Vagina (tissue), 2 donors: Measurements from ENCODE around the gene COL25A1. TPM values are rescaled to one million over a fixed set of nuclear protein-coding genes. Genes with fewer than 3 reads are reported as not detected.

Experiments used
- DNase-seq, 2 donors: peaks; one replicate each; pipeline ENCODE4 v3.0.0-alpha.2; 2017; ENCODE audit errors: extremely low spot score in 2 of 2
- H3K27ac ChIP-seq: fragments of 200-600 bp; sonication (generic); one replicate; pipeline ENCODE4 v1.5.1; 2019
- H3K27me3 ChIP-seq: fragments of 200-600 bp; sonication (generic); one replicate; pipeline ENCODE4 v1.5.1; 2019
- H3K36me3 ChIP-seq, 2 donors: fragments of 200-600 bp; sonication (generic); one replicate each; pipeline ENCODE4 v1.5.1; 2017 to 2019
- H3K4me1 ChIP-seq: fragments of 200-600 bp; sonication (generic); one replicate; pipeline ENCODE4 v1.5.1; 2019
- H3K4me3 ChIP-seq, 2 donors: fragments of 200-600 bp; sonication (generic); 1 replicate in 1 of 2; 2 replicates in 1 of 2; pipeline ENCODE4 v1.5.1; 2016 to 2019
- H3K9me3 ChIP-seq: fragments of 200-600 bp; sonication (generic); one replicate; pipeline ENCODE4 v1.5.1; 2019
- POLR2A ChIP-seq, 2 donors: fragments of 450-650 bp; IDR thresholded peaks; one replicate each; pipeline ENCODE4 v1.6.1; 2017; ENCODE audit warnings: antibody characterized with exemption in 2 of 2, mild to moderate bottlenecking in 2 of 2, moderate library complexity in 2 of 2
- POLR2AphosphoS5 ChIP-seq, 2 donors: sonication (generic); formaldehyde crosslinking; IDR thresholded peaks; one replicate each; pipeline ENCODE4 v1.9.0; 2017; ENCODE audit warnings: antibody characterized with exemption in 2 of 2, mild to moderate bottlenecking in 2 of 2, low read depth in 1 of 2; ENCODE audit not compliant: insufficient read depth in 1 of 2
- intact Hi-C: fragments of 100-400 bp; cut with DNase I; formaldehyde crosslinking; loops from one replicate; pipeline ENCODE4 v1.15.1; 2023
- total RNA-seq: library from RNA; depleted of rRNA; stranded (reverse); fragments of >200 nt; gene quantifications from one replicate; pipeline ENCODE4 v1.2.3, GENCODE V29; 2016
- TF ChIP-seq, protein P1 (sequence below), 3 experiments: fragments of 450-650 bp in 2 of 3; fragments of 200-600 bp in 1 of 3; sonication (generic) in 1 of 3; IDR thresholded peaks; one replicate each; pipeline ENCODE4 v1.5.1; 2017 to 2019; ENCODE audit warnings: antibody characterized with exemption in 3 of 3, mild to moderate bottlenecking in 2 of 3, moderate library complexity in 2 of 3

Gene COL25A1
- total RNA-seq, 1 donor from 2014 or later, result 0.49 TPM

DNA sequence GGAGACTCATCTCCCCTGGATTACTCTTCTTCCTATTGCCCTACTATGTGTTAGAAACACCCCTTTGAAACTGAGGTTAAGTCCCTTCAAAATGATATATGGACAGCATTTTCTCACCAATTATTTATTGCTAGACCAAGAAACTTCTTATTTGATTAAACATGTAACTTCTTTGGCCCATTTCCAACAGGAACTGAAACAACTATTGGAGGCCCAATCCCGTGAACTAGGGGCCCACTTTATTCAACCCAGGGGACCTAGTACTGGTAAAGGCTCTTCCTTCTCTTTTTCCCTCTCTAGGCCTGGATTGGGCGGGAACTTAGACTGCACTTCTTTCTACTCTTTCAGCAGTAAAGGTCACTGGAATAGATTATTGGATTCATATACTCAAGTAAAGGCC lies 16.7 kb upstream of the COL25A1 start:
- no peaks in the 10 kb centered on the region for H3K36me3 ChIP-seq
- no peak overlapping the region for H3K4me3 ChIP-seq
- no peaks in the 10 kb centered on the region for H3K4me1 ChIP-seq
- no peak overlapping the region for H3K27ac ChIP-seq
- no peaks in the 10 kb centered on the region for H3K9me3 ChIP-seq
- intact Hi-C loops, result no loop called here
- H3K27me3 ChIP-seq, result no peaks in the 10 kb centered on the region
- TF ChIP-seq POLR2AphosphoS5 (IDR thresholded peaks at IDR 0.05; ENCODE audit: insufficient read depth in 1 of 2, low read depth in 1 of 2), result no peak
- TF ChIP-seq POLR2A (IDR thresholded peaks at IDR 0.05), result no peak
- TF ChIP-seq, protein P1, sequence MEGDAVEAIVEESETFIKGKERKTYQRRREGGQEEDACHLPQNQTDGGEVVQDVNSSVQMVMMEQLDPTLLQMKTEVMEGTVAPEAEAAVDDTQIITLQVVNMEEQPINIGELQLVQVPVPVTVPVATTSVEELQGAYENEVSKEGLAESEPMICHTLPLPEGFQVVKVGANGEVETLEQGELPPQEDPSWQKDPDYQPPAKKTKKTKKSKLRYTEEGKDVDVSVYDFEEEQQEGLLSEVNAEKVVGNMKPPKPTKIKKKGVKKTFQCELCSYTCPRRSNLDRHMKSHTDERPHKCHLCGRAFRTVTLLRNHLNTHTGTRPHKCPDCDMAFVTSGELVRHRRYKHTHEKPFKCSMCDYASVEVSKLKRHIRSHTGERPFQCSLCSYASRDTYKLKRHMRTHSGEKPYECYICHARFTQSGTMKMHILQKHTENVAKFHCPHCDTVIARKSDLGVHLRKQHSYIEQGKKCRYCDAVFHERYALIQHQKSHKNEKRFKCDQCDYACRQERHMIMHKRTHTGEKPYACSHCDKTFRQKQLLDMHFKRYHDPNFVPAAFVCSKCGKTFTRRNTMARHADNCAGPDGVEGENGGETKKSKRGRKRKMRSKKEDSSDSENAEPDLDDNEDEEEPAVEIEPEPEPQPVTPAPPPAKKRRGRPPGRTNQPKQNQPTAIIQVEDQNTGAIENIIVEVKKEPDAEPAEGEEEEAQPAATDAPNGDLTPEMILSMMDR (IDR thresholded peaks at IDR 0.05), result no peak
- DNase-seq, result no peak

DNA sequence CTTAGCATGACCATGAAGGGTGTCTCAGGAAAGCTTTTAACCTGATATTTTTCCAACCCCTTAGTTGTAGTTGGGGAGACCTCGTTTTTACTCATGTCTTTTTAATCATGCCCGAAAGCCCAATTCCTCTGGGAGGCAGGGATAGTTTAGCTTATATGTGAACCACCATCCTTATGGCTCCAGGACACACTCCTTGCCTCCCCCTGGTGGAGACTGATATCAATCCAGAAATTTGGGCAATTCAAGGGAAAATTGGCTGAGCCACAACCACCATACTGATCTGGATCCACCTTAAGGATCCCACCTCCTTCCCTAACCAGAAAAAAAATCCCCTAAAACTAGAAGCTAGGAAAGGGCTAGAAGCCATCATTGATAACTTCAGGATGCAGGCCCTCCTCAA lies 13.4 kb upstream of the COL25A1 start:
- intact Hi-C loops, result no loop called here
- no peak overlapping the region for H3K4me3 ChIP-seq
- H3K36me3 ChIP-seq, result no peaks in the 10 kb centered on the region
- DNase-seq, result no peak
- H3K27me3 ChIP-seq, result no peaks in the 10 kb centered on the region
- no peak overlapping the region for H3K27ac ChIP-seq
- TF ChIP-seq POLR2A (IDR thresholded peaks at IDR 0.05) (no peak), POLR2AphosphoS5 (IDR thresholded peaks at IDR 0.05; ENCODE audit: insufficient read depth in 1 of 2, low read depth in 1 of 2) (no peak)
- TF ChIP-seq, protein P1 (IDR thresholded peaks at IDR 0.05), result no peak
- no peaks in the 10 kb centered on the region for H3K4me1 ChIP-seq
- no peaks in the 10 kb centered on the region for H3K9me3 ChIP-seq

DNA sequence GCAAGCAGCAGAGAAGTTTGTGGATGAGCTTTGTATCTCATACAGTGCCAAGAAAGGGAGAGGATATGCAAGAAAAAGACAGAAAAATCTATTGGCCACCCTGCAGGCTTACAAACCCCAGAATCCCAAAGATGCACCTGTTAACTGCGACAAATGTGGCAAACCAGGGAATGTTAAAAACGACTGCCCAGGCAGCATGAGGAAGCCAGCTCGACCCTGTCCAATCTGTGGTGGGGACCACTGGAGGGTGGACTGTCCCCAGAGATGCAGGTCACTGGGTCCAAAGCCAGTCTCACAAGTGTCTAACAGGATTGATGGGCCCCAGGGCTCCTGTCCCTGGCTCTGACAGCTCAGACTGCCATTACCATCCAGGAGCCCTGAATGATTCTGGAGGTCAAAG lies 12.9 kb upstream of the COL25A1 start:
- no peak overlapping the region for H3K4me3 ChIP-seq
- no peak overlapping the region for H3K27ac ChIP-seq
- no peaks in the 10 kb centered on the region for H3K9me3 ChIP-seq
- no peaks in the 10 kb centered on the region for H3K27me3 ChIP-seq
- DNase-seq, result no peak
- no peaks in the 10 kb centered on the region for H3K4me1 ChIP-seq
- no peaks in the 10 kb centered on the region for H3K36me3 ChIP-seq
- intact Hi-C loops, result no loop called here
- TF ChIP-seq, protein P1 (IDR thresholded peaks at IDR 0.05), result no peak
- TF ChIP-seq POLR2AphosphoS5 (IDR thresholded peaks at IDR 0.05; ENCODE audit: insufficient read depth in 1 of 2, low read depth in 1 of 2) (no peak), POLR2A (IDR thresholded peaks at IDR 0.05) (no peak)

DNA sequence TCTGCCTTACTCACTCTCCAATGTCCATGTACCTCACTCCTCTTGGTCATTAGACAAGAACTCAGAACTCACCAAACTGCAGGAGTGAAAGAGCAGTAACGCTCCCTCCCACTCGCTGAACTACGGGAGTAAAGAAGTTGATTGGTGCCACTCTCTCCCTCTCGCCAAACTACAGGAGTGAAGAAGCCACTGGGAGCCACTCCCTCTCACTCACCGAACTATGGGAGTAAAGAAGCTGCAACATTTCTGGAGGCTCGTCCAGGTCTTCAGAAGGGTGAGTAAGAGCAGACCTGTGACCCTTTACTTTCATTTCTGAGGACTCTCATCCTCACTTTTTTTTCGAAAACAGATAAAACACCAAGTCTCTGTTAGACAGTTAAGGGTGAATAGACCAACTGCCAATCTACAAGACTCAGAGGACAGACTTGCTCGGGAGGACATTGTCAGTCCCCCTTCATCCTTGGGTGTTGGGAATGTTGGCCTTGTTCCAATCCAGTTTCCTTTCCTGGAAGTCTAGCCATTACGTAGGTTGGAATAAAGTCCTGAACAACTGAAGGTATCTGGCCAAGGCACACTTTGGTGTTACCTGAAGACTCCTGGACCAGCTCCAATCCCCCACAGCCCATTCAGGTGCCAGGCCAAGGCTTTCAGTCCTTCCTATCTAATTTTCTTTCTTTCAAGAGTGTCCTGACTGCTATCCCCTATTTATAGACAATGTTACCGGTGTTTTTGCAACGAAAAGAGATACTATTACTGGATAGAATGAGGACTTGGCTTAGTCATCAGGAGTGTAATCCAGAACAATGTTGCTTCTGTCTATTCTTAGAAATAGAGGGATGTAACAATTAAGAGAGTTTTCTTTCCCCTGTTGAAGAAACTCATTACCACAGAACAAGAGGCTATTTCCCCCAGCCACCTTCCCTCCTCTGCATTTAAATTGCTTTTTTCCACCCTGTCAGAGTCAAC lies 11.0 kb upstream of the COL25A1 start:
- H3K36me3 ChIP-seq, result no peaks in the 10 kb centered on the region
- no peak overlapping the region for H3K27ac ChIP-seq
- TF ChIP-seq, protein P1 (IDR thresholded peaks at IDR 0.05), result no peak
- TF ChIP-seq POLR2A (IDR thresholded peaks at IDR 0.05) (no peak), POLR2AphosphoS5 (IDR thresholded peaks at IDR 0.05; ENCODE audit: insufficient read depth in 1 of 2, low read depth in 1 of 2) (no peak)
- no peaks in the 10 kb centered on the region for H3K27me3 ChIP-seq
- H3K4me3 ChIP-seq, result no peak overlapping the region
- no peak for DNase-seq
- intact Hi-C loops, result no loop called here
- H3K4me1 ChIP-seq, result no peaks in the 10 kb centered on the region
- H3K9me3 ChIP-seq, result no peaks in the 10 kb centered on the region

DNA sequence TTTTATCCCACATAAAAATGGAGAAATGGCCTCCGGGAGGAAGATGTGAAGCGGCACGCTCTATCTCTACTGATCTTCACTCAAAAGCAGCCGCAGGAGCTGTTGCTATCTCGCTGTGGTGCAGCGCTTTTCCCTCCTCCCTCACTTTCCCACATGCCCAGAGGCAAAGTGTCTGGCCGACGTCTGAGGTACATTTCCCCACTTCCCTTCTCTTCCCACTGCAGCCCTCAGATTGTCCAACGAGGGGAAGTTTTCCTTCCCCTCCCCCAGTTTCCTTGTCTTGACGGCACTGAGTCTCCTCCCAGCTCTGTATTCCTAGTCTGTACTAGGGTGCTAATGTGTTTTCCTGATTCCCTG lies 660 bp upstream of the COL25A1 start:
- TF ChIP-seq POLR2AphosphoS5 (IDR thresholded peaks at IDR 0.05; ENCODE audit: insufficient read depth in 1 of 2, low read depth in 1 of 2), result no peak
- TF ChIP-seq POLR2A (IDR thresholded peaks at IDR 0.05), result no peak
- TF ChIP-seq, protein P1 (IDR thresholded peaks at IDR 0.05), result no peak
- H3K4me1 ChIP-seq, result peaks cover 19% of the 10 kb centered on the region
- no peak for DNase-seq
- no peaks in the 10 kb centered on the region for H3K36me3 ChIP-seq
- no peaks in the 10 kb centered on the region for H3K27me3 ChIP-seq
- no peak overlapping the region for H3K27ac ChIP-seq
- peak overlapping the region; percentile 51 to 58 for H3K4me3 ChIP-seq
- intact Hi-C loops, result no loop called here
- no peaks in the 10 kb centered on the region for H3K9me3 ChIP-seq
